Right atrium auricular region (tissue), 2 donors: ENCODE data around the gene ETV5. TPM values are rescaled to one million over a fixed set of nuclear protein-coding genes. Genes with fewer than 3 reads are reported as not detected.

Experiments
- DNase-seq: peaks from one replicate; pipeline ENCODE4 v3.0.0-alpha.2; 2019; ENCODE audit warnings: low spot score
- H3K27ac ChIP-seq, 2 donors: fragments of 200-600 bp; sonication (generic); 1 replicate in 1 of 2; 2 replicates in 1 of 2; pipeline ENCODE4 v1.5.1; 2016 to 2019
- H3K27me3 ChIP-seq, 2 donors: fragments of 200-600 bp; sonication (generic); one replicate each; pipeline versions ENCODE4 v1.5.1 to v1.6.0; 2017 to 2019
- H3K36me3 ChIP-seq: fragments of 200-600 bp; sonication (generic); one replicate; pipeline ENCODE4 v1.5.1; 2016
- H3K4me1 ChIP-seq, 2 donors: fragments of 200-600 bp; sonication (generic); one replicate each; pipeline versions ENCODE4 v1.5.1 to v1.6.0; 2017 to 2019
- H3K4me3 ChIP-seq, 2 donors: fragments of 200-600 bp; sonication (generic); 1 replicate in 1 of 2; 2 replicates in 1 of 2; pipeline ENCODE4 v1.5.1; 2017 to 2019; ENCODE audit warnings: mild to moderate bottlenecking in 1 of 2, moderate library complexity in 1 of 2
- H3K9me3 ChIP-seq, 2 donors: fragments of 200-600 bp; sonication (generic); one replicate each; pipeline ENCODE4 v1.5.1; 2019
- total RNA-seq, 2 donors: library from RNA; depleted of rRNA; stranded (reverse); fragments of >200 nt; gene quantifications; one replicate each; pipeline ENCODE4 v1.1.0, GENCODE V29; 2016
- TF ChIP-seq, protein P1 (sequence below), 2 donors: fragments of 200-600 bp; sonication (generic); IDR thresholded peaks; one replicate each; pipeline ENCODE4 v1.5.1; 2019; ENCODE audit warnings: antibody characterized with exemption in 2 of 2

The ETV5 gene
- total RNA-seq, 2 donors from 2014 or later, result 22.8 to 28.7 TPM

GRCh38 chr3:186013312-186013711 is 95.6 kb downstream of the ETV5 start:
- Histone ChIP-seq H3K4me1 (no peaks in the 10 kb centered on the region), H3K4me3 (no peak overlapping the region), H3K27ac (no peak overlapping the region), H3K27me3 (no peaks in the 10 kb centered on the region), H3K9me3 (peaks cover 0 to 12% of the 10 kb centered on the region in 2 donors), H3K36me3 (no peaks in the 10 kb centered on the region)
- TF ChIP-seq, protein P1, sequence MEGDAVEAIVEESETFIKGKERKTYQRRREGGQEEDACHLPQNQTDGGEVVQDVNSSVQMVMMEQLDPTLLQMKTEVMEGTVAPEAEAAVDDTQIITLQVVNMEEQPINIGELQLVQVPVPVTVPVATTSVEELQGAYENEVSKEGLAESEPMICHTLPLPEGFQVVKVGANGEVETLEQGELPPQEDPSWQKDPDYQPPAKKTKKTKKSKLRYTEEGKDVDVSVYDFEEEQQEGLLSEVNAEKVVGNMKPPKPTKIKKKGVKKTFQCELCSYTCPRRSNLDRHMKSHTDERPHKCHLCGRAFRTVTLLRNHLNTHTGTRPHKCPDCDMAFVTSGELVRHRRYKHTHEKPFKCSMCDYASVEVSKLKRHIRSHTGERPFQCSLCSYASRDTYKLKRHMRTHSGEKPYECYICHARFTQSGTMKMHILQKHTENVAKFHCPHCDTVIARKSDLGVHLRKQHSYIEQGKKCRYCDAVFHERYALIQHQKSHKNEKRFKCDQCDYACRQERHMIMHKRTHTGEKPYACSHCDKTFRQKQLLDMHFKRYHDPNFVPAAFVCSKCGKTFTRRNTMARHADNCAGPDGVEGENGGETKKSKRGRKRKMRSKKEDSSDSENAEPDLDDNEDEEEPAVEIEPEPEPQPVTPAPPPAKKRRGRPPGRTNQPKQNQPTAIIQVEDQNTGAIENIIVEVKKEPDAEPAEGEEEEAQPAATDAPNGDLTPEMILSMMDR (IDR thresholded peaks at IDR 0.05), result no peak
- DNase-seq, result no peak

- Histone ChIP-seq H3K36me3 (no peaks in the 10 kb centered on the region), H3K9me3 (peaks cover 0 to 12% of the 10 kb centered on the region in 2 donors), H3K27ac (no peak overlapping the region), H3K4me3 (no peak overlapping the region), H3K4me1 (no peaks in the 10 kb centered on the region), H3K27me3 (no peaks in the 10 kb centered on the region)
- no peak for DNase-seq
- TF ChIP-seq, protein P1 (IDR thresholded peaks at IDR 0.05), result no peak
These were observed 96.8 kb downstream of the ETV5 start for GRCh38 chr3:186012137-186012536.

DNA sequence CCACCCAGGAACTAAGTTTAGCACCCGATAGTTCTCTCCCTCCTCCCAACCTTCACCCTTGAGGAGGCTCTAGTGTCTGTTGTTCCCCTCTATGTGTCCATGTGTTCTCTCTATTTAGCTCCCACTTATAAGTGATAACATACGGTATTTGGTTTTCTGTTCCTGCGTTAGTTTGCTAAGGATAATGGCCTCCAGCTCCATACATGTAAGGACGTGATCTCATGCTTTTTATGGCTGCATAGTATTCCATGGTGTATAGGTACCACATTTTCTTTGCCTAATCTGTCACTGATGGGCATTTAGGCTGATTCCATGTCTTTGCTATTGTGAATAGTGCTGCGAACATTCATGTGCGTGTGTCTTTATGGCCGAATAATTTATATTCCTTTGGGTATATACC is 104.2 kb downstream of the ETV5 start:
- H3K4me3 ChIP-seq, result no peak overlapping the region
- no peaks in the 10 kb centered on the region for H3K27me3 ChIP-seq
- H3K4me1 ChIP-seq, result no peaks in the 10 kb centered on the region
- no peaks in the 10 kb centered on the region for H3K9me3 ChIP-seq
- TF ChIP-seq, protein P1 (IDR thresholded peaks at IDR 0.05), result no peak
- no peak overlapping the region for H3K27ac ChIP-seq
- DNase-seq, result no peak
- H3K36me3 ChIP-seq, result no peaks in the 10 kb centered on the region

DNA sequence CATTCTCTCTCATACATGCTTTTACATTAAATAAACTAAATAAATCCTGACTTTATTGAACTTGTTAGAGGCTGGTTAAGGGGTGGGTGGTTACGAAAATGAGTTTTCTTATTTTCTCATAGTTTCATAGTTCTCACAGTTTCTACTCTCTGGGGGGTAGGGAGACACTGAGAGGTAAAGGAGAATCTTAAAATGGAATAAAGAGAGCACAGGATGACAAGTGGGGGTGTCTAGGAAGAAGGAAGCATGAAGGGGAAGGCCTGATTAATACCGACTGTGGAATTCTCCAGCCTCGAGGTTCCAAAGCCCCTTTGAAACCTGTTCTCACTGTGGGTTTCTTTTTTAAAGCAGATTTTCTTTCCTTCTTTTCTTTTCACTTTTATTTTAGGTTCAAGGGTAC is 104.7 kb downstream of the ETV5 start:
- no peaks in the 10 kb centered on the region for H3K4me1 ChIP-seq
- H3K9me3 ChIP-seq, result no peaks in the 10 kb centered on the region
- H3K4me3 ChIP-seq, result no peak overlapping the region
- TF ChIP-seq, protein P1 (IDR thresholded peaks at IDR 0.05), result no peak
- H3K27me3 ChIP-seq, result no peaks in the 10 kb centered on the region
- no peak overlapping the region for H3K27ac ChIP-seq
- H3K36me3 ChIP-seq, result no peaks in the 10 kb centered on the region
- no peak for DNase-seq

- Histone ChIP-seq H3K4me3 (no peak overlapping the region), H3K4me1 (no peaks in the 10 kb centered on the region), H3K36me3 (no peaks in the 10 kb centered on the region), H3K27me3 (no peaks in the 10 kb centered on the region), H3K9me3 (no peaks in the 10 kb centered on the region), H3K27ac (no peak overlapping the region)
- TF ChIP-seq, protein P1 (IDR thresholded peaks at IDR 0.05), result no peak
- no peak for DNase-seq
These were observed 105.3 kb downstream of the ETV5 start for GRCh38 chr3:186003610-186004009.

- no peaks in the 10 kb centered on the region for H3K27me3 ChIP-seq
- H3K36me3 ChIP-seq, result no peaks in the 10 kb centered on the region
- no peaks in the 10 kb centered on the region for H3K9me3 ChIP-seq
- H3K4me3 ChIP-seq, result no peak overlapping the region
- TF ChIP-seq, protein P1 (IDR thresholded peaks at IDR 0.05), result peak in 1 of 2 donors; percentile 33
- no peaks in the 10 kb centered on the region for H3K4me1 ChIP-seq
- DNase-seq, result no peak
- no peak overlapping the region for H3K27ac ChIP-seq
These were observed 105.9 kb downstream of the ETV5 start for GRCh38 chr3:186002884-186003472.
